GM12878 (cell line): ENCODE data around the gene NCAPD2. TPM values are rescaled to one million over a fixed set of nuclear protein-coding genes. Genes with fewer than 3 reads are reported as not detected.

Source experiments
- ATAC-seq: fragments of 200-7000 bp; cut with Tn5 transposase; 3 replicates; pipeline ENCODE4 v1.9.1; 2020; ENCODE audit warnings: mild to moderate bottlenecking, moderate library complexity
- BruUV-seq: library from RNA; stranded (reverse); fragments of 400-500 nt; replicated peaks from 2 replicates; lab custom pipeline; 2021; lab: Mats Ljungman, UMichigan
- CTCF ChIA-PET: fragments of 300-600 bp; sonication (Branson Sonifier 250); formaldehyde crosslinking; extraction: SDS; loops from one replicate; lab custom pipeline; 2021; ENCODE audit warnings: inconsistent platforms; lab: Yijun Ruan, JAX
- POLR2A ChIA-PET: fragments of 350-600 bp; formaldehyde crosslinking; extraction: SDS; loops from one replicate; lab custom pipeline; 2021; ENCODE audit warnings: inconsistent platforms; lab: Charles Lee
- RAD21 ChIA-PET: fragments of 300-600 bp; sonication (Branson Sonifier 250); formaldehyde crosslinking; loops from one replicate; lab custom pipeline; 2023; ENCODE audit warnings: antibody characterized with exemption; ENCODE audit not compliant: unreplicated experiment; lab: Charles Lee
- SMC1A ChIA-PET: fragments of 300-600 bp; sonication (Branson Sonifier 250); formaldehyde crosslinking; loops from one replicate; lab custom pipeline; 2023; ENCODE audit not compliant: unreplicated experiment, uncharacterized antibody; lab: Charles Lee
- DNase-seq: peaks from one replicate; pipeline ENCODE4 v3.0.0-alpha.2; 2011; ENCODE audit warnings: low read depth, low spot score
- FAIRE-seq: peaks from 3 replicates; lab custom pipeline; 2011; peaks lifted over from hg19 to GRCh38; lab: Jason Lieb, UNC
- H2AFZ ChIP-seq: 2 replicates; pipeline ENCODE4 v1.6.0; 2011; ENCODE audit warnings: low read depth, low read length, control low read depth; ENCODE audit not compliant: control insufficient read depth
- H3K27ac ChIP-seq: 2 replicates; pipeline ENCODE4 v1.5.1; 2011; ENCODE audit warnings: control low read depth; ENCODE audit not compliant: control insufficient read depth, insufficient read depth
- H3K27me3 ChIP-seq, 2 experiments: replicated peaks in 1 of 2; 2 replicates each; pipeline versions ENCODE4 v1.6.0 to v1.6.1; 2011; ENCODE audit warnings: low read length in 1 of 2; ENCODE audit not compliant: control insufficient read depth in 2 of 2, insufficient read depth in 2 of 2
- H3K36me3 ChIP-seq, 2 experiments: 2 replicates each; pipeline ENCODE4 v1.5.1; 2011; ENCODE audit warnings: low read length in 1 of 2; ENCODE audit not compliant: control insufficient read depth in 2 of 2, insufficient read depth in 2 of 2
- H3K4me1 ChIP-seq: 2 replicates; pipeline ENCODE4 v1.6.1; 2011; ENCODE audit warnings: mild to moderate bottlenecking, low read length, moderate library complexity, mixed read lengths; ENCODE audit not compliant: control insufficient read depth, insufficient read depth
- H3K4me2 ChIP-seq: 2 replicates; pipeline ENCODE4 v1.6.0; 2011; ENCODE audit warnings: control low read depth; ENCODE audit not compliant: control insufficient read depth, insufficient read depth
- H3K4me3 ChIP-seq: fragments of 200-600 bp; sonication (generic); 2 replicates; pipeline ENCODE4 v1.5.1; 2016
- H3K79me2 ChIP-seq: 2 replicates; pipeline ENCODE4 v1.6.0; 2011; ENCODE audit warnings: low read length; ENCODE audit not compliant: control insufficient read depth, insufficient read depth
- H3K9ac ChIP-seq: 2 replicates; pipeline ENCODE4 v1.8.0; 2011; ENCODE audit warnings: low read length, control low read depth, mixed read lengths; ENCODE audit not compliant: control insufficient read depth, insufficient read depth
- H3K9me3 ChIP-seq: replicated peaks from 3 replicates; pipeline ENCODE4 v1.5.1; 2011; ENCODE audit warnings: mild to moderate bottlenecking, low read length; ENCODE audit not compliant: control insufficient read depth, insufficient read depth
- H4K20me1 ChIP-seq: 2 replicates; pipeline ENCODE4 v1.6.0; 2011; ENCODE audit not compliant: control insufficient read depth, insufficient read depth
- NBN ChIP-seq: fragments of 450-650 bp; IDR thresholded peaks from 2 replicates; pipeline ENCODE4 v1.6.1; 2016
- NRF1 ChIP-seq: conservative IDR thresholded peaks from 2 replicates; pipeline ENCODE4 v1.6.1; 2011; ENCODE audit warnings: mild to moderate bottlenecking, low read depth, low read length, improper control_type of control experiment
- POLR2AphosphoS5 ChIP-seq: IDR thresholded peaks from 2 replicates; pipeline ENCODE4 v1.6.1; 2011; ENCODE audit warnings: mild to moderate bottlenecking, low read length, inconsistent platforms
- RAD21 ChIP-seq: IDR thresholded peaks from 2 replicates; pipeline ENCODE4 v1.6.1; 2011; ENCODE audit warnings: mild to moderate bottlenecking, low read depth, low read length, moderate library complexity; ENCODE audit not compliant: insufficient read depth
- SMC3 ChIP-seq: IDR thresholded peaks from 2 replicates; pipeline ENCODE4 v1.6.1; 2011; ENCODE audit warnings: low read length, improper control_type of control experiment, borderline replicate concordance
- WGBS: methylation state at CpG from one replicate; pipeline ENCODE4 v1.1.6; 2016; ENCODE audit warnings: low lambda C conversion rate; ENCODE audit not compliant: insufficient replicate concordance, insufficient coverage; ENCODE audit errors: missing lambda C conversion rate; 5-methylcytosine and 5-hydroxymethylcytosine counted together
- in situ Hi-C: fragments of 300-500 bp; cut with MboI; formaldehyde crosslinking; loops from 9 replicates; pipeline ENCODE4 v1.14.3; 2018; ENCODE audit warnings: mixed read lengths
- intact Hi-C: fragments of 100-400 bp; cut with micrococcal nuclease; formaldehyde crosslinking; loops from one replicate; pipeline ENCODE4 v1.14.2; 2022; ENCODE audit not compliant: unreplicated experiment
- polyA plus RNA-seq, 11 experiments: library from polyadenylated mRNA; depleted of rRNA in 4 of 11; unstranded in 6 of 11; stranded (reverse) in 5 of 11; fragments of >200 nt; fragmentation: Nextera tagmentation in 4 of 11; fragmentation: Illumina TruSeq in 1 of 11; extraction: Ambion mirVana in 4 of 11; extraction: Trizol in 1 of 11; gene quantifications; 1 replicate in 1 of 11; 2 replicates in 10 of 11; pipeline versions ENCODE4 v1.2.1 to v1.2.3, GENCODE V29; 2011 to 2016; ENCODE audit warnings: inconsistent platforms in 2 of 11, missing spikeins in 2 of 11, low read depth in 1 of 11
- total RNA-seq, 4 experiments: library from RNA; depleted of rRNA in 3 of 4; stranded (reverse); fragments of >200 nt in 3 of 4; fragmentation: Illumina TruSeq in 1 of 4; extraction: Trizol in 1 of 4; gene quantifications; 2 replicates each; pipeline versions ENCODE4 v1.2.1 to v1.2.3, GENCODE V29; 2013 to 2021
- TF ChIP-seq, protein P1 (sequence below): IDR thresholded peaks from 2 replicates; pipeline ENCODE4 v1.6.1; 2012; ENCODE audit warnings: mild to moderate bottlenecking, low read depth, low read length
- TF ChIP-seq, protein P2 (sequence below): fragments of 450-650 bp; IDR thresholded peaks from 2 replicates; pipeline ENCODE4 v1.6.1; 2016; ENCODE audit warnings: mild to moderate bottlenecking

Gene NCAPD2
- total and polyA plus RNA-seq, 10 of the 15 experiments (the other 5 are each of a cell fraction or from before 2014, with no cell fraction given), result 24.2 to 160 (median 110) TPM

DNA sequence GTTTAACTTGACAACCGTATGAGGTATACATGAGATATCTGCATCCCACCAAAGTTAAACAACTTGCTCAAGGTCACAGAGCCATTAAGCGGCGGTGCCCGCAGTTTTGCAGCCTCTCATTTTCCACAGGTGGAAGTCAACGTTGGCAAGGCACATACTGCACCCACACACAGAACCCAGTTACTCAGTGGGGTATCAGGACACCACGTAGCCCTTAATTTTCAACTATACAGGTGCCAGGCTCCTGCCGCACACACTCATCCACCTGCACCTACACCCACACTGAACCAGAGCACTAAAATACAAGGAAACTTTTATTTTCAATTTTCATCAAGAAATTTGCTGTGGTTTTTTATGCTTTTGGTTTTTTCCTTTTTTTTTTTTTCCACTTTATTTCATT lies 75.9 kb downstream of the NCAPD2 start:
- no TSS peak for BruUV-seq
- ChIA-PET RAD21 (interaction anchor here (0.7 to 2.7 kb wide), 3 partner anchors 33 to 281 kb away, joined by 4 to 9 read pairs (median 5); partner anchors contain the start of gene CDCA3), SMC1A (interaction anchor here (0.8 to 1.5 kb wide), 4 partner anchors 43 to 120 kb away, joined by 3 to 8 read pairs (median 4); partner anchors contain the start of gene ZNF384), POLR2A (no interaction called here), CTCF (interaction anchor here (0.7 to 3.9 kb wide), 12 partner anchors 12 to 209 kb away, joined by 3 to 43 read pairs (median 5); partner anchors contain the start of gene LPAR5)
- in situ Hi-C loops, result no loop called here
- Histone ChIP-seq H3K79me2 (peaks cover 29% of the 10 kb centered on the region), H3K9me3 (no peaks in the 10 kb centered on the region), H3K36me3 (peaks cover 22 to 26% of the 10 kb centered on the region in 2 experiments), H2AFZ (no peak overlapping the region), H3K27me3 (no peaks in the 10 kb centered on the region), H4K20me1 (no peaks in the 10 kb centered on the region; the same call in 1 of the 2 replicates), H3K9ac (no peak overlapping the region), H3K4me2 (no peak overlapping the region), H3K27ac (no peak overlapping the region), H3K4me3 (no peak overlapping the region), H3K4me1 (peaks cover 4% of the 10 kb centered on the region; the same call in 1 of the 2 replicates)
- ATAC-seq (no peak), DNase-seq (no peak), FAIRE-seq (no peak)
- peak; percentile 12; the same call in 1 of the 2 replicates for TF ChIP-seq POLR2AphosphoS5
- no peak for TF ChIP-seq NBN
- intact Hi-C loops, result loop anchor here (5.0 kb wide), 1 partner anchor 118 kb away; the partner anchor contains the start of gene ZNF384
- 85% methylated on average over 7 of the region's 7 CpGs for WGBS

DNA sequence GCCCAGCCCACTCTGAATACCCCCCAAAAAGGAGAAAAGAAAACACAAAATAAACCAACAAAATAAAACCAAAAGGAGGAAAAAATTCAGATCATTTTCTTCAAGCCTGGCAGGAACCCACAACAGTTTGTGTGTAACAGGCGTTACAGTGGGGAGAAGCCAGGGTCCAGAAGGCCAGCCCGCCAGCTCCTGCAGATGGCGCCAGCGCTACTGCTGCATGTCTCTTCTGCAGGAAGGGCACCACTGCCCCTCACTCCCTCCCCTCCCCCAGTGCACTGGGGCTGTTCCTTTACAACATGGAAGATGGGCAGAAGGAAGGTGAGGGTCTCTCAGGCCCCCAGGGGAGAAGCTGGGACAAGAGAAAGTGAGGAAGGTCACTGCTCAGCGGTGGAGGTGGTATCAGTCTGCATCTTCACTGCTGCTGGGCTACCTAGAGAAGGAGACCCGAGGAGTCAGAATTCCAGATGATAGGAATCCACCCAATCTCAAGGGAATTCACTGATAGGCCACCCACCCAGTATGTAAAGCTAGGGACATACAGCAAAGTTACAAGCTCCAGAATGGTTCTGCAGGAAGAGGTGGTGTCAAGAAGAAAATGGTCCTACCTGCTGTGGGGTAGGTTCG lies 76.5 kb downstream of the NCAPD2 start:
- 62% methylated on average over 7 of the region's 7 CpGs for WGBS
- ATAC-seq, result peak; percentile 54
- Histone ChIP-seq H3K27me3 (no peaks in the 10 kb centered on the region), H3K9me3 (no peaks in the 10 kb centered on the region), H3K36me3 (peaks cover 22 to 30% of the 10 kb centered on the region in 2 experiments), H2AFZ (no peak overlapping the region), H4K20me1 (no peaks in the 10 kb centered on the region; the same call in 1 of the 2 replicates), H3K4me1 (peaks cover 4% of the 10 kb centered on the region; the same call in 1 of the 2 replicates), H3K9ac (no peak overlapping the region), H3K27ac (no peak overlapping the region), H3K4me3 (no peak overlapping the region), H3K79me2 (peaks cover 28% of the 10 kb centered on the region), H3K4me2 (no peak overlapping the region)
- DNase-seq, result no peak
- POLR2A ChIA-PET, result interaction anchor here (1.0 to 1.2 kb wide), 2 partner anchors 34 to 119 kb away, joined by 4 to 5 read pairs; partner anchors contain the start of gene ZNF384
- CTCF ChIA-PET, result interaction anchor here (0.6 to 3.9 kb wide), 24 partner anchors 12 to 538 kb away, joined by 3 to 43 read pairs (median 5); partner anchors contain the start of gene LPAR5
- RAD21 ChIA-PET, result interaction anchor here (0.7 to 2.7 kb wide), 6 partner anchors 25 to 281 kb away, joined by 3 to 9 read pairs (median 4); partner anchors contain the start of gene CDCA3
- in situ Hi-C loops (no loop called here), intact Hi-C loops (no loop called here)
- no TSS peak for BruUV-seq
- SMC1A ChIA-PET, result interaction anchor here (0.8 to 1.6 kb wide), 9 partner anchors 15 to 182 kb away, joined by 3 to 8 read pairs (median 3); partner anchors contain the start of genes MLF2 and ZNF384
- FAIRE-seq, result no peak
- TF ChIP-seq NRF1 (no peak), RAD21 (peak; percentile 21; the same call in 1 of the 2 replicates), SMC3 (peak; percentile 42; the same call in 1 of the 2 replicates)
- TF ChIP-seq, protein P1, sequence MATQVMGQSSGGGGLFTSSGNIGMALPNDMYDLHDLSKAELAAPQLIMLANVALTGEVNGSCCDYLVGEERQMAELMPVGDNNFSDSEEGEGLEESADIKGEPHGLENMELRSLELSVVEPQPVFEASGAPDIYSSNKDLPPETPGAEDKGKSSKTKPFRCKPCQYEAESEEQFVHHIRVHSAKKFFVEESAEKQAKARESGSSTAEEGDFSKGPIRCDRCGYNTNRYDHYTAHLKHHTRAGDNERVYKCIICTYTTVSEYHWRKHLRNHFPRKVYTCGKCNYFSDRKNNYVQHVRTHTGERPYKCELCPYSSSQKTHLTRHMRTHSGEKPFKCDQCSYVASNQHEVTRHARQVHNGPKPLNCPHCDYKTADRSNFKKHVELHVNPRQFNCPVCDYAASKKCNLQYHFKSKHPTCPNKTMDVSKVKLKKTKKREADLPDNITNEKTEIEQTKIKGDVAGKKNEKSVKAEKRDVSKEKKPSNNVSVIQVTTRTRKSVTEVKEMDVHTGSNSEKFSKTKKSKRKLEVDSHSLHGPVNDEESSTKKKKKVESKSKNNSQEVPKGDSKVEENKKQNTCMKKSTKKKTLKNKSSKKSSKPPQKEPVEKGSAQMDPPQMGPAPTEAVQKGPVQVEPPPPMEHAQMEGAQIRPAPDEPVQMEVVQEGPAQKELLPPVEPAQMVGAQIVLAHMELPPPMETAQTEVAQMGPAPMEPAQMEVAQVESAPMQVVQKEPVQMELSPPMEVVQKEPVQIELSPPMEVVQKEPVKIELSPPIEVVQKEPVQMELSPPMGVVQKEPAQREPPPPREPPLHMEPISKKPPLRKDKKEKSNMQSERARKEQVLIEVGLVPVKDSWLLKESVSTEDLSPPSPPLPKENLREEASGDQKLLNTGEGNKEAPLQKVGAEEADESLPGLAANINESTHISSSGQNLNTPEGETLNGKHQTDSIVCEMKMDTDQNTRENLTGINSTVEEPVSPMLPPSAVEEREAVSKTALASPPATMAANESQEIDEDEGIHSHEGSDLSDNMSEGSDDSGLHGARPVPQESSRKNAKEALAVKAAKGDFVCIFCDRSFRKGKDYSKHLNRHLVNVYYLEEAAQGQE, result no peak
- TF ChIP-seq, protein P2, sequence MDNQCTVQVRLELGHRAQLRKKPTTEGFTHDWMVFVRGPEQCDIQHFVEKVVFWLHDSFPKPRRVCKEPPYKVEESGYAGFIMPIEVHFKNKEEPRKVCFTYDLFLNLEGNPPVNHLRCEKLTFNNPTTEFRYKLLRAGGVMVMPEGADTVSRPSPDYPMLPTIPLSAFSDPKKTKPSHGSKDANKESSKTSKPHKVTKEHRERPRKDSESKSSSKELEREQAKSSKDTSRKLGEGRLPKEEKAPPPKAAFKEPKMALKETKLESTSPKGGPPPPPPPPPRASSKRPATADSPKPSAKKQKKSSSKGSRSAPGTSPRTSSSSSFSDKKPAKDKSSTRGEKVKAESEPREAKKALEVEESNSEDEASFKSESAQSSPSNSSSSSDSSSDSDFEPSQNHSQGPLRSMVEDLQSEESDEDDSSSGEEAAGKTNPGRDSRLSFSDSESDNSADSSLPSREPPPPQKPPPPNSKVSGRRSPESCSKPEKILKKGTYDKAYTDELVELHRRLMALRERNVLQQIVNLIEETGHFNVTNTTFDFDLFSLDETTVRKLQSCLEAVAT, result 0 out of 2 replicates have a peak, but pooled peaks have one; percentile 34
